ENCODE data around the gene REC114.

The REC114 gene

DNA sequence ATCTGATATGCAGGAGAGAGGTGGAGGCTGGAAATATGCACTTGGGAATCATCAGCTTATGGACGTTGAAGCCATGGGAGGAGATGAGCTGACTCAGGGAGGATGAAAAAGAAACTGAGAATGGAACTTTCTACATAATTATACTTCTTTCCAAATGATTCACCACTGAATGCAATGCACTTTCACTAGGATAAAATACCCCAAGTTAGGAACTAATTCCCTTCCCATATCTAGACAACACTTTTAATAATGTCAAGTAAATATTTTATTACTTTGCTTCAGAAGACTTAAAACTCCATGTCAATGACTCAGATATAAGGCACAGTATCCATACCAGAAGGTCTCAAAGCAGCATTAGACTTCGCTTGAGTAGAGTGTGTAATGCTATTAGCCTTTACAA is 166.0 kb downstream of the REC114 start:
- DNase-seq = no peak

Measured in NCI-H446 (cell line).